Thyroid gland (tissue), 4 donors: ENCODE results near the gene SPRR3. TPM values are rescaled to one million over a fixed set of nuclear protein-coding genes. Genes with fewer than 3 reads are reported as not detected.

Source experiments
- DNase-seq, 2 donors: peaks; one replicate each; pipeline ENCODE4 v3.0.0-alpha.2; 2019
- H3K27ac ChIP-seq, 3 donors: fragments of 200-600 bp; sonication (generic); 1 replicate in 2 of 3; 2 replicates in 1 of 3; pipeline ENCODE4 v1.5.1; 2016 to 2019; ENCODE audit warnings: mild to moderate bottlenecking in 1 of 3, moderate library complexity in 1 of 3
- H3K27me3 ChIP-seq: fragments of 200-600 bp; sonication (generic); one replicate; pipeline ENCODE4 v1.5.1; 2019
- H3K36me3 ChIP-seq, 2 donors: fragments of 200-600 bp; sonication (generic); one replicate each; pipeline ENCODE4 v1.5.1; 2016 to 2019
- H3K4me1 ChIP-seq, 2 donors: fragments of 200-600 bp; sonication (generic); one replicate each; pipeline ENCODE4 v1.5.1; 2017 to 2019
- H3K4me3 ChIP-seq, 3 donors: fragments of 200-600 bp; sonication (generic); replicated peaks in 1 of 3; 1 replicate in 2 of 3; 2 replicates in 1 of 3; pipeline ENCODE4 v1.5.1; 2016; ENCODE audit warnings: mild to moderate bottlenecking in 1 of 3
- H3K9me3 ChIP-seq: fragments of 200-600 bp; sonication (generic); one replicate; pipeline ENCODE4 v1.5.1; 2017
- CTCF ChIP-seq, 6 experiments: fragments of 200-600 bp in 3 of 6; fragments of 450-650 bp in 3 of 6; sonication (generic) in 3 of 6; IDR thresholded peaks; one replicate each; pipeline ENCODE4 v1.5.1; 2016 to 2019; ENCODE audit warnings: antibody characterized with exemption in 6 of 6, mild to moderate bottlenecking in 2 of 6, inconsistent platforms in 1 of 6, moderate library complexity in 1 of 6
- POLR2A ChIP-seq, 2 donors: fragments of 450-650 bp; IDR thresholded peaks; one replicate each; pipeline ENCODE4 v1.6.1; 2017; ENCODE audit warnings: antibody characterized with exemption in 2 of 2, mild to moderate bottlenecking in 2 of 2, moderate library complexity in 1 of 2
- WGBS, 2 donors: methylation state at CpG; one replicate each; pipeline ENCODE4 v1.1.5; 2017; 5-methylcytosine and 5-hydroxymethylcytosine counted together
- intact Hi-C: fragments of 100-400 bp; cut with DNase I; formaldehyde crosslinking; loops from one replicate; pipeline ENCODE4 v1.15.1; 2023
- total RNA-seq, 4 donors: library from RNA; depleted of rRNA; stranded (reverse); fragments of >200 nt; gene quantifications; one replicate each; pipeline ENCODE4 v1.2.3, GENCODE V29; 2016

SPRR3 gene
- total RNA-seq, 4 donors from 2014 or later: not detected

GRCh38 chr1:152965853-152966252 lies 35.7 kb upstream of the SPRR3 start:
- no peaks in the 10 kb centered on the region for H3K9me3 ChIP-seq
- no peaks in the 10 kb centered on the region for H3K36me3 ChIP-seq
- H3K27ac ChIP-seq: no peak overlapping the region
- no peaks in the 10 kb centered on the region for H3K27me3 ChIP-seq
- H3K4me1 ChIP-seq: no peaks in the 10 kb centered on the region
- 75 to 76% methylated on average over 4 of the region's 4 CpGs for WGBS, 2 donors
- intact Hi-C loops: no loop called here
- DNase-seq: no peak
- no peak overlapping the region for H3K4me3 ChIP-seq
- no peak for TF ChIP-seq POLR2A (IDR thresholded peaks at IDR 0.05)
- TF ChIP-seq CTCF (IDR thresholded peaks at IDR 0.05): no peak

GRCh38 chr1:152967201-152967600 lies 34.3 kb upstream of the SPRR3 start:
- no peak overlapping the region for H3K27ac ChIP-seq
- no peaks in the 10 kb centered on the region for H3K9me3 ChIP-seq
- 83 to 85% methylated on average over 7 of the region's 7 CpGs for WGBS, 2 donors
- no peaks in the 10 kb centered on the region for H3K36me3 ChIP-seq
- no peak overlapping the region for H3K4me3 ChIP-seq
- intact Hi-C loops: no loop called here
- no peaks in the 10 kb centered on the region for H3K4me1 ChIP-seq
- H3K27me3 ChIP-seq: no peaks in the 10 kb centered on the region
- no peak for TF ChIP-seq CTCF (IDR thresholded peaks at IDR 0.05)
- no peak for TF ChIP-seq POLR2A (IDR thresholded peaks at IDR 0.05)
- DNase-seq: no peak

- Histone ChIP-seq H3K4me1 (no peaks in the 10 kb centered on the region), H3K4me3 (no peak overlapping the region), H3K27me3 (no peaks in the 10 kb centered on the region), H3K27ac (no peak overlapping the region), H3K9me3 (no peaks in the 10 kb centered on the region), H3K36me3 (no peaks in the 10 kb centered on the region)
- no peak for DNase-seq
- TF ChIP-seq CTCF (IDR thresholded peaks at IDR 0.05) (no peak), POLR2A (IDR thresholded peaks at IDR 0.05) (no peak)
- WGBS, 2 donors: 65% methylated on average over 2 of the region's 2 CpGs
- intact Hi-C loops: no loop called here
Measured at GRCh38 chr1:152968248-152968647, 33.3 kb upstream of the SPRR3 start.

GRCh38 chr1:152969036-152969435 lies 32.5 kb upstream of the SPRR3 start:
- intact Hi-C loops: no loop called here
- Histone ChIP-seq H3K27ac (no peak overlapping the region), H3K36me3 (no peaks in the 10 kb centered on the region), H3K4me3 (no peak overlapping the region), H3K27me3 (no peaks in the 10 kb centered on the region), H3K4me1 (no peaks in the 10 kb centered on the region), H3K9me3 (no peaks in the 10 kb centered on the region)
- TF ChIP-seq CTCF (IDR thresholded peaks at IDR 0.05) (no peak), POLR2A (IDR thresholded peaks at IDR 0.05) (no peak)
- DNase-seq: no peak
- whole genome bisulfite sequencing, 2 donors: 74 to 87% methylated on average over 2 of the region's 2 CpGs

GRCh38 chr1:152970495-152970894 lies 31.1 kb upstream of the SPRR3 start, which contains the start of gene SPRR4:
SPRR4 (plus strand) TSS chr1:152970648; CDS start chr1:152971891, 1,243 bp downstream.
- no peaks in the 10 kb centered on the region for H3K27me3 ChIP-seq
- DNase-seq: no peak
- H3K4me1 ChIP-seq: no peaks in the 10 kb centered on the region
- no peak within 1 kb of the TSS for H3K27ac ChIP-seq
- TF ChIP-seq POLR2A (IDR thresholded peaks at IDR 0.05): no peak
- no peak for TF ChIP-seq CTCF (IDR thresholded peaks at IDR 0.05)
- intact Hi-C loops: no loop called here
- H3K36me3 ChIP-seq: no peaks in the 10 kb centered on the region
- H3K4me3 ChIP-seq: no peak within 1 kb of the TSS
- H3K9me3 ChIP-seq: no peaks in the 10 kb centered on the region
- 72 to 80% methylated on average over 6 of the region's 6 CpGs for WGBS, 2 donors
